Measurements from ENCODE around the gene RCOR1. TPM values are rescaled to one million over a fixed set of nuclear protein-coding genes. Genes with fewer than 3 reads are reported as not detected.
"Not testable (repeated sequence)": the region's sequence is repeated elsewhere in the genome, so short reads cannot be mapped to it uniquely, and the experiment has no call there.

The RCOR1 gene
- total and polyA plus RNA-seq, 8 donors: 33.2 to 80.3 (median 63.6) TPM

- no peak overlapping the region for H3K27ac ChIP-seq
- no peaks in the 10 kb centered on the region for H3K27me3 ChIP-seq
- no peaks in the 10 kb centered on the region for H3K9me3 ChIP-seq
- intact Hi-C loops (cut with DNase I): no loop called here
- TF ChIP-seq CTCF (IDR thresholded peaks at IDR 0.05): no peak
- H3K4me3 ChIP-seq: no peak overlapping the region
- peaks cover 0 to 19% of the 10 kb centered on the region in 2 donors for H3K4me1 ChIP-seq
- DNase-seq (no peak), ATAC-seq (no peak)
- no peaks in the 10 kb centered on the region for H3K36me3 ChIP-seq
Measured at GRCh38 chr14:102571478-102572042, 20.9 kb upstream of the RCOR1 start.

- H3K36me3 ChIP-seq; H3K27ac ChIP-seq; ATAC-seq; intact Hi-C loops (cut with DNase I); H3K4me3 ChIP-seq; H3K27me3 ChIP-seq; H3K9me3 ChIP-seq; H3K4me1 ChIP-seq; DNase-seq: not testable (repeated sequence)
Measured at GRCh38 chr14:102573161-102573560, 19.3 kb upstream of the RCOR1 start.

DNA sequence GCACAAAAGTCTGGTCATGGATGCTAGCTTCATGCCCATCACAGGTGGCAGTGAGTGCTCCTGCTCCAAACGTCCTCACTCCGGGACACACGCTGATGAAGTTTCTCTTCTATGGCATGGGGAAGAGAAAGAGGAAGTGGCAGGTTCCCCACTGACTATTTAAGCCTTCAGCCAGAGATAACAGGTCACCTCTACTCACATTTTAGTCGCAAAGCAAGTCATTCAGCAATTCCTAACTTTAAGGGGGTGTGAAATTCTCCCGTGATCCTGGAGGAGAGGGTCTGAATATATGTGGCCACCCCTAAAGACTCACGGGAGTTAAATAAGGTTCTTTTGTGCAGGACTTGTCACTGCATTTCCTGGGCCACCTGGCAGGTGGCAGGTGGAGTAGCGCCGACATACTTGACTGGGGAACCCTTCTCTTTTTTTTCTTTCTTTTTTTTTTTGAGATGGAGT is 18.8 kb upstream of the RCOR1 start:
- TF ChIP-seq CTCF (IDR thresholded peaks at IDR 0.05): no peak
- Histone ChIP-seq H3K9me3 (no peaks in the 10 kb centered on the region), H3K27me3 (no peaks in the 10 kb centered on the region), H3K36me3 (no peaks in the 10 kb centered on the region), H3K4me3 (no peak overlapping the region), H3K4me1 (peaks cover 0 to 9% of the 10 kb centered on the region in 2 donors), H3K27ac (no peak overlapping the region)
- intact Hi-C loops (cut with DNase I): no loop called here
- DNase-seq (no peak), ATAC-seq (no peak)

GRCh38 chr14:102574281-102575159 is 17.9 kb upstream of the RCOR1 start:
- TF ChIP-seq CTCF (IDR thresholded peaks at IDR 0.05): no peak
- Histone ChIP-seq H3K27ac (no peak overlapping the region), H3K4me3 (no peak overlapping the region), H3K9me3 (no peaks in the 10 kb centered on the region), H3K27me3 (no peaks in the 10 kb centered on the region), H3K36me3 (no peaks in the 10 kb centered on the region), H3K4me1 (peaks cover 0 to 17% of the 10 kb centered on the region in 2 donors)
- intact Hi-C loops (cut with DNase I): no loop called here
- DNase-seq: no peak
- no peak for ATAC-seq

- H3K4me1 ChIP-seq: peaks cover 0 to 24% of the 10 kb centered on the region in 2 donors
- intact Hi-C loops (cut with DNase I): no loop called here
- no peak for ATAC-seq
- H3K27ac ChIP-seq: no peak overlapping the region
- no peak for DNase-seq
- no peaks in the 10 kb centered on the region for H3K36me3 ChIP-seq
- no peaks in the 10 kb centered on the region for H3K27me3 ChIP-seq
- no peaks in the 10 kb centered on the region for H3K9me3 ChIP-seq
- TF ChIP-seq CTCF (IDR thresholded peaks at IDR 0.05): no peak
- H3K4me3 ChIP-seq: no peak overlapping the region
Measured at GRCh38 chr14:102575160-102575845, 17.1 kb upstream of the RCOR1 start.

GRCh38 chr14:102575846-102576428 is 16.5 kb upstream of the RCOR1 start:
- H3K27me3 ChIP-seq; H3K9me3 ChIP-seq; DNase-seq; H3K36me3 ChIP-seq; intact Hi-C loops (cut with DNase I); ATAC-seq; H3K27ac ChIP-seq; H3K4me3 ChIP-seq: not testable (repeated sequence)
- H3K4me1 ChIP-seq: peaks cover 0 to 24% of the 10 kb centered on the region in 2 donors

All from left lung (tissue), 10 donors.